Activated naive CD4-positive, alpha-beta T cell treated with Interleukin-2 at 50 U/mL for 16 hours (primary cell): ENCODE results near the gene KRT17.
"Not testable (repeated sequence)": the region's sequence is repeated elsewhere in the genome, so short reads cannot be mapped to it uniquely, and the experiment has no call there.

Experiments
- DNase-seq: peaks from one replicate; pipeline ENCODE4 v3.0.0-alpha.2; 2020

Gene KRT17

DNA sequence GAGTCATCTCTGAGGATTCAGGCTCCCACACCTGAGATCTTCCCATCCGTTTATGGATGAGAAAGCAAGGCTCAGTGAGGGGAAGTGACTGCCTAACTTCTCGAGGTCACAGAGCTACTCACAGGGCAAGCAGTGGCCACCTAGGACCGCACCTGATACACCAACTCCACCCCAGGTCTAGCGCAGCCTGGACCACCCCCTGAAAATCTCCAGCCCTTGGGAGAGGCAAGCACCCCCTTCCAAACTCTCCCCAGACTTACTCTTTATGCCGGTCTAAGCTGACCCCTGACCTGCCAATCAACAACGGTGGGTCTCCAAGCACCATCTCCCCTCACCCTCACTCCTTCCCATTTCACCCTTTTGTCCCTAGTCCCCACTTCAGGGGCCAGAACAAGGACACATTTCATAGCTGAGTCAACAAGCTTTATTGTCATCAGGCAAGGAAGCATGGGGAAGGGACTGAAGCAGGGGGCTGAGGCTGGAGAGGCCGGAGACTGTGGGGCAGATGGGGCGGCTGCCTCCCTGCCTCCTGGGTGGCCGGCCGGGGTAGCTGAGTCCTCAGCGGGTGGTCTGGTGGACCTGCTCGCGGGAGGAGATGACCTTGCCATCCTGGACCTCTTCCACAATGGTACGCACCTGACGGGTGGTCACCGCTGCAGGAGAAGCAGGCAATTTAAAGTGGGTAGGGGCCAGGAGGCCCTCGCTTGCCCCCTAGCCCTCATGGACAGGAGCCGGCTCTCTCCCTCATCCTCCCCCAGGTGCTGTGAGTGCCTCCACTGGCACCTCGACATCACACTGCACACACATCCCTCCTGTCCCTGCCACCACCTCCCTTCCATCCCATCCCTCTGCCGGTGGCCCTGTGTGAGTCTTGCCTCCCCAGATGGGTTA, 5.1 kb downstream of the KRT17 start:
- no peak for DNase-seq

- DNase-seq: no peak
Observed at GRCh38 chr17:41618341-41619035, 5.9 kb downstream of the KRT17 start.

DNA sequence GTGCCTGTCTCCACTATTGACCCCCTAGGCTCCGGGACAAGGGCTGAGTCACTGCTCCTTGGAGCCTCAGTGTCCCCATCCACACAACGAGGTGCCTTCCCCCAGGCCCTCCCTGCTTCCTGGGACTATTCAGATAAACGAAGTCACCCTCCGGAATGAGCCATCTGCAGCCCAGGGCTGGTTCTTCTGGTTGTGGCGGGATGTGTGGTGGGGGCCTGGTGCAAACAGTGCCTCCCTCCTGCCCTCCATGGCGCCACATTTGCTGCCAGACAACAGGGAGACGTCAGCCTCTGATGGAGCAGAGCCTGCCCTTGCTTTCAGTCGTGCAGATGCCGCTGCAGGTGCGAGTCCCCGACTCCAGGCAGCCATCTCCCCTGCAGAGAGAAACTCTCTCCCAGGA, 6.7 kb downstream of the KRT17 start:
- DNase-seq: no peak

DNA sequence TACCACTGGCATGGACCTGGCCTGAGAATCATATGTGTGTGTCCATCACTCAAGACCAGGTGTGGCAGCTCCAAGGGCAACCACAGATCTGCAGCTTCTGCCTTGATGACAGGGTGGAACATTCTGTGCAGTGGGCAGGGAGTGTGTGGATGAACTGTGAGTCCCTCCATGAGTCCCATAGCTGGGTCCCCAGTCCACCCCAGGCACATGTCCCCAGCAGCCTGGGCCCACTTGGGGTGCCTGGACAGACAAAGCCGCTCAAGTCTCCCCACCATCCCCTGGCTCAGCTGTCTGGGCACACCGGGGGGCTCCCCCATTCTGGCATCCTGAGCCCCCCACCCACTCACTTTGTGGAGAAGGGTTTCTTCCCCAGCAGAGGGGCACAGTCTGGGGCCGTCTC, 7.2 kb downstream of the KRT17 start:
- DNase-seq: no peak

GRCh38 chr17:41616486-41616885, 7.9 kb downstream of the KRT17 start:
- not testable (repeated sequence) for DNase-seq

DNA sequence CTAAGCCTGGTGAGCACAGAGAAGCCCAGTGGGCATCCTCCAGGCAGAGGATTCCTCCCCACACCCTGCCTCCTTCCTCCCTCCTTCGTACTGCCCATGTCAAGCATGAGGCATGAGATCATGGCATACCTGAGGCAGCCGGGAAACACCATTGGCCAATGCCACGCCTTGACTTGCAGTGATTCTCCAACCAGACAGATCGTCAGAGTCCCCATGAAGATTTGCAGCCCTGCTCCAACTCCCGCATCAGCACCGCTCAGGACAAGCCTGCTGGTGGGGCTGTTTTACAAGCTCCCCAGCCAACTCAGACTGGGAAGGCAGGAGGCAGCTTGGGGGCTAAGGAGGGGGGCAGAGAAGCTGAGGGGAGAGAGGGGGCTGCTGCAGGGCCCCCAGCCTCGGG, 8.9 kb downstream of the KRT17 start:
- DNase-seq: no peak

- DNase-seq: not testable (repeated sequence)
Observed at GRCh38 chr17:41614767-41615166, 9.6 kb downstream of the KRT17 start.

- no peak for DNase-seq
Observed at GRCh38 chr17:41614098-41614497, 10.3 kb downstream of the KRT17 start.

- no peak for DNase-seq
Observed at GRCh38 chr17:41613277-41614082, 10.9 kb downstream of the KRT17 start.

- DNase-seq: not testable (repeated sequence)
Observed at GRCh38 chr17:41612376-41613160, 11.8 kb downstream of the KRT17 start, which contains the start of gene KRT16. TSS of gene KRT16 (minus strand) at chr17:41612767. CDS start at chr17:41612688, 79 bp downstream.

DNA sequence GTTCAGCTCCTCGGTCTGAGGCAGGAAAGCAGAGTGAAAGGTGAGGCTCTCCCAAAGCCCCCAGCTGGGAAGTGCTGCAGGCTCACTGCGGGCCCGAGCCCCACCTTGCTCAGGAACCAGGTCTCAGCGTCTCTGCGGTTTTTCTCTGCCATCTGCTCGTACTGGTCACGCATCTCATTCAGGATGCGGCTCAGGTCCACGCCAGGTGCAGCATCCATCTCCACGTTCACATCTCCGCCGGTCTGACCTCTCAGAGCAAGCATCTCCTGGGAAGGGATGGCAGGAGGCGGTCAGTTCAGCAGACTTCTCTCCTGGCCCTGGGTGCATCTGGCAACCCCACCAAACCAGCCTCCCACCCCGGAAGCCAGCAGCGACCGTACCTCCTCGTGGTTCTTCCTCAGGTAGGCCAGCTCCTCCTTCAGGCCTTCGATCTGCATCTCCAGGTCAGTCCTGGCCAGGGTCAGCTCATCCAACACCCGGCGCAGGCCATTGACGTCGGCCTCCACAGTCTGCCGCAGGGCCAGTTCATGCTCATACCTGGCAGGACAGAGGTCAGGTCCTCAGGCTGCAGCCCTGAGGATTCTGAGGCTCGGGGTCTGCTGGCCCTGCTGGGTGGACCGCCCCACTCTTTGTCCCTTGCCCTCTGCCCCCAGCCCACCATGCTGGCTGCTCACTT, 13.3 kb downstream of the KRT17 start:
- no peak for DNase-seq

GRCh38 chr17:41610061-41610517, 14.3 kb downstream of the KRT17 start:
- DNase-seq: not testable (repeated sequence)

DNA sequence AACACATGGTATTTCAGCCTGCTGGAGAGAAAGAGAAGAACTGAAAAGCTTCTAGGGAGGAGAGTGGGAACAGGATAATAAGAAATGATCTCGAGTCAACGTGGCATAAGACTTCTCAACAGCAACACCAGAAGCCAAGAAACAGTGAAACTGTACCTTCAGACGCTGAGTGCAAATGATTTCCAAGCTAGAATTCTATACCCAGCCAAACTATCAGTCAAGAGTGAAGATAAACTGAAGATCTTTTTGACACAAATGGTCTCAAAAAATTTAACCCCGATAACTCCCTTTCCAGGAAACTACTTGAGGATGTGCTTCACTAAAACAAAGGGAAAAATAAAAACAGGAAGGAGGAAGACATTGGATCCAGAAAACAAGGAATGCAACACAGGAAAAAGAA, 17.4 kb downstream of the KRT17 start:
- DNase-seq: not testable (repeated sequence)

DNA sequence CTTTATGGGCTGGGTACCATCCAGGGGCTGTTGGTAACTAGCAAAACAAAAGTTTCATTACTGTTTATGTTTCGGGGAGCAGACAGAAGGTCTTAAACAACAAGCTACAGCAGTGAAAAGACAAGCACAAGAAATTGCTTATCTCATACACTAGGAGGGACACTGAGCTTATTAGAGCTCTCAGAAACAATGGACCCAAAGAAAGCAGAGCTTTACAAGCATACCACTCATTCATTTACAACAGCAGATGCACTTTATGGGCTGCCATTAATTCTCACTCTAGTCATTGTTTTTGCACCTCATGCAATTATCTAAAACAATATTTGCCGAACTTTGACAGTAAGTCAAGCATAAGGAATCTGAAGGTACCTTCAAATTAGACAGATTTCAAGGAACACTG, 21.9 kb downstream of the KRT17 start:
- no peak for DNase-seq

- no peak for DNase-seq
Observed at GRCh38 chr17:41600318-41600717, 24.1 kb downstream of the KRT17 start.

DNA sequence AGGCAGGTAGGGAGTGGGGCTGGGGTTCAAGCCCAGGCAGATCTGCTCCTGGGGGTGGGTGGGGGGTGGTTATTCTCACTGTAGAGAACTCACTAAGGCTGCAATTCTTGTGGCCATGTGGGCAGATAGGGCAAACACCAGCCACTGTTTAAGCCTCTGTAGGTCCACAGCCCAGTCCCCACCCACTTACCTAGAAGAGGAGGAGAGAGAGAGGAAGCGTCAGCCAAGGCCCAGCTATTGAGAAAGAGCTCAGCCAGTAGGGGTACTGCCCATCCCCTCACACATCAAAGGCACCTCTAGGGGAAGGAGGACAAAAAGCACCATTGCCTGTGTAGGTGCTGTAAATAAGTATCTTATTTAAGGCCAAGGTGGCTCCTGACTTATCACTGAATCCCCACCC, 24.7 kb downstream of the KRT17 start:
- no peak for DNase-seq

GRCh38 chr17:41595585-41595984, 28.8 kb downstream of the KRT17 start:
- no peak for DNase-seq

DNA sequence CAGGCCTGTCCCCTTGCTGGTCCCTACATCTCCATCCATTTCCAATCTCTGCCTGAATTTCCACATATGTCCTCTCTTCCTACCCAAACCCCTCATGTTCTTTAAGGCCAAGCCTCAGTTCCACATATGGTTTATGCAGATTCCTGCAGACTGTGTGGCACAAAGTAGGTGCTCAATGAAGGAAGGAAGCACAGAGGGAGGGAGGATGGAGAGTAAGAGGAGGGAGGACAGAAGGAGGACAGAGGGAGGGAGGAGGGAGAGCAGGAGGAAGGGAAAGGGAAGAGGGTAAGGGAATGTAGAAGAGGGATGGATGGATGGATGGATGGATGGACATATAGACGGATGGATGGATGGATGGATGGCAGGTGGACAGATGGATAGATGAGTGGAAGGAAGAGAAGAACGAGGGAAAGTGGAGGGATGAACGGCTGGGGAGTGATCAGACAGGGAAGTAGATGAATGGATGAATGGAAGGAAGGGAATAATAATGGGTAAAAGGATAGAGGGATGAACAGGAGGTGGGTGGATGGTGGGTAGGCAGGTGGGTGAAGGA, 29.9 kb downstream of the KRT17 start:
- DNase-seq: no peak

GRCh38 chr17:41593306-41593981, 30.9 kb downstream of the KRT17 start:
- no peak for DNase-seq

GRCh38 chr17:41592601-41593305, 31.6 kb downstream of the KRT17 start:
- DNase-seq: no peak
